Measurements from ENCODE around the gene CREB3L2.
"Not testable (repeated sequence)": the region's sequence is repeated elsewhere in the genome, so short reads cannot be mapped to it uniquely, and the experiment has no call there.

The CREB3L2 gene

DNA sequence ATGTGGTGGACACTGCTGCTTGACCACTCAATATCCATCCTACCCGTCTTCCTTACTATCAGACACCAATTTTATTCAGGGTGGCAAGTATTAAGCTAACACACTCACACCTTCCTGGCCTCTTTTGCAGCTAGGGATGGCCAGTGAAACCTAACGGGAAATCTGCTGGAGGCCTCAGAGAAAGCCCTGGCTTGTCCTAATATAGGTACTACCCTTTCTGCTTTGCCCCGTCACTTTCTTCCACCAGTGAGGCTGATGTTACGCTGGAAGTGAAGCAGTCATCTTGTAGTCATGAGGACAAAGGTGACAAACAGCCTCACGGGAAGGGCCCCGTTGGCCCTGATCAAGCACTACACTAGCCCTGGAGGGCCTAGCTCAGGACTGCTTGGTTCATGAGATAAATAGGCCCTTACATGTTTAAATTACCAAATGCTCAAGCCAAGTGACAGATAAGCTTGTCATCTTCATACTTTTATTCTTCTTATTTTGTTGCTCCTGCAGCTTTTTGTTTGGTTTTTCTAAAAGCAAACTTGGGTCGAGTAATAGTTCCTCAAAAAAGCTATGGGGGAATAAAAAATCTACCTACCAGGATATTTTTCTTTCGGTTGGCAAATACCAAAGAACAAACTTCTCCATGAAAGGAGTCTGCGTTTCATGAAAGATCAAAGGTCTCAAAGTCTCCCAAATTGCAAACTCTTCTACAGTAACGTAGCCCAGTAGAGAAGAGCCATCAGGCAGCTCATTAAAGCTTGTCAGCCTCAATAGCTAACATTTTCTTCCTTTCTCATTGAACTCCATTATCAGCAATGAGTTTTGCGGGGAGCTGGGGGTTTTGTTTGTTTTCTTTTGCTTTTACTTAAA is 17.5 kb downstream of the CREB3L2 start:
- peaks cover 50 to 61% of the 10 kb centered on the region in 2 donors for H3K4me1 ChIP-seq (ENCODE audit: control insufficient read depth in 1 of 2, insufficient read depth in 2 of 2, low read length in 2 of 2)
- no peaks in the 10 kb centered on the region for H3K27me3 ChIP-seq (ENCODE audit: control insufficient read depth in 1 of 2, insufficient read depth in 2 of 2, low read length in 2 of 2)
- no peak overlapping the region for H3K9ac ChIP-seq (ENCODE audit: low read depth in 1 of 2, low read length in 2 of 2)
- H3K9me3 ChIP-seq (ENCODE audit: control insufficient read depth in 1 of 2, low read length in 2 of 2), result peaks cover 3 to 8% of the 10 kb centered on the region in 2 donors
- H3K4me3 ChIP-seq (ENCODE audit: low read depth in 1 of 2, low read length in 2 of 2), result peak overlapping the region in 1 of 2 donors; percentile 15
- peaks cover 5 to 6% of the 10 kb centered on the region in 2 donors for H3K36me3 ChIP-seq (ENCODE audit: control insufficient read depth in 1 of 2, insufficient read depth in 2 of 2, low read length in 2 of 2)
- H3K27ac ChIP-seq (ENCODE audit: low read depth, low read length), result peak overlapping the region; percentile 10

DNA sequence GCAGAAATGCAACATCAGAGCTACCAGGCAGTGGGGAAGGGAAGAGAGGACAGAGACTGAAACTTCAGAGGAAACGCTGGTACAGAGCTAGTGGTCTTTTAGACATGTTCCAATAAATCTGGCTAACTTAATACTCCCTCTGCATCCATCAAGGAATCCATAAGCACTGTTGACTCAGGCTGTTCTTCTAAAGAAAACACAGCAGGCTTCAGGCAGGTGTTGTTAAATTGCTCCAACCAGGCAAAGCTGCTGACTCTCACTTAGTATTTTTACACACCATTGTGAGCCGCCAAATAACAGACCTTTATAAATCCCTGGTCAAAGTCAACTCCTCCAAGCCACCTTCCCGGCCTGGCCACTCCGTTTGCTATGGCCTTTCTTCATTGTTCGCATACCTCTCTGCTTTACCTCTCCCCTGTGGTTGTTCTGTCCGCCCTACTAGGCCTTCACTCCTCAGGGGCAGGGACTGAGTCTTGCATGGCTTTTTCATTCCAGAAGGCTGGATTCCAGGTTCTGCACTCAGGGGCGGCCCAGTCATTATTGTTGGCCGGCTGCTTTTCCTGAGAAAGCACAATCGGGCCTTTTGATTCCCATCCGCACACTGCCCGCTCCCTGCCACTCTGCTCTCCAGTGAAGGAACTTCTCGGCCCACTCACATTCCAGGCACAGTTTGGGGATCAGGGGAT is 18.4 kb downstream of the CREB3L2 start:
- no peak overlapping the region for H3K9ac ChIP-seq (ENCODE audit: low read depth in 1 of 2, low read length in 2 of 2)
- peak overlapping the region; percentile 10 for H3K27ac ChIP-seq (ENCODE audit: low read depth, low read length)
- H3K4me1 ChIP-seq (ENCODE audit: control insufficient read depth in 1 of 2, insufficient read depth in 2 of 2, low read length in 2 of 2), result peaks cover 55 to 67% of the 10 kb centered on the region in 2 donors
- peaks cover 3 to 8% of the 10 kb centered on the region in 2 donors for H3K9me3 ChIP-seq (ENCODE audit: control insufficient read depth in 1 of 2, low read length in 2 of 2)
- no peak overlapping the region for H3K4me3 ChIP-seq (ENCODE audit: low read depth in 1 of 2, low read length in 2 of 2)
- H3K27me3 ChIP-seq (ENCODE audit: control insufficient read depth in 1 of 2, insufficient read depth in 2 of 2, low read length in 2 of 2), result no peaks in the 10 kb centered on the region
- H3K36me3 ChIP-seq (ENCODE audit: control insufficient read depth in 1 of 2, insufficient read depth in 2 of 2, low read length in 2 of 2), result peaks cover 5 to 6% of the 10 kb centered on the region in 2 donors

DNA sequence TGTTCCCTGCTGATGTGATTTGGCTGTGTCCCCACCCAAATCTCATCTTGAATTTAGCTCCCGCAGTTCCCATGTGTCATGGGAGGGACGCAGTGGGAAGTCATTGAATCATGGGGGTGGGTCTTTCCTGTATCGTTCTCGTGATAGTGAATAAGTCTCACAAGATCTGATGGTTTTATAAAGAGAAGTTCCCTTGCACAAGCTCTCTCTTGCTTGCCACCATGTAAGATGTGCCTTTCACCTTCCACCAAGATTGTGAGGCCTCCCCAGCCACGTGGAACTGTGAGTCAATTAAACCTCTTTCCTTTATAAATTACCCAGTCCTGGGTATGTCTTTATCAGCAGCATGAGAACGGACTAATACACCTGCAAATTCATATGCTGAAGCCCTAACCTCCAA is 19.5 kb downstream of the CREB3L2 start:
- not testable (repeated sequence) for H3K4me3 ChIP-seq (ENCODE audit: low read depth in 1 of 2, low read length in 2 of 2); H3K9ac ChIP-seq (ENCODE audit: low read depth in 1 of 2, low read length in 2 of 2); H3K9me3 ChIP-seq (ENCODE audit: control insufficient read depth in 1 of 2, low read length in 2 of 2); H3K27me3 ChIP-seq (ENCODE audit: control insufficient read depth in 1 of 2, insufficient read depth in 2 of 2, low read length in 2 of 2); H3K27ac ChIP-seq (ENCODE audit: low read depth, low read length); H3K36me3 ChIP-seq (ENCODE audit: control insufficient read depth in 1 of 2, insufficient read depth in 2 of 2, low read length in 2 of 2)
- peaks cover 52 to 60% of the 10 kb centered on the region in 2 donors for H3K4me1 ChIP-seq (ENCODE audit: control insufficient read depth in 1 of 2, insufficient read depth in 2 of 2, low read length in 2 of 2)

DNA sequence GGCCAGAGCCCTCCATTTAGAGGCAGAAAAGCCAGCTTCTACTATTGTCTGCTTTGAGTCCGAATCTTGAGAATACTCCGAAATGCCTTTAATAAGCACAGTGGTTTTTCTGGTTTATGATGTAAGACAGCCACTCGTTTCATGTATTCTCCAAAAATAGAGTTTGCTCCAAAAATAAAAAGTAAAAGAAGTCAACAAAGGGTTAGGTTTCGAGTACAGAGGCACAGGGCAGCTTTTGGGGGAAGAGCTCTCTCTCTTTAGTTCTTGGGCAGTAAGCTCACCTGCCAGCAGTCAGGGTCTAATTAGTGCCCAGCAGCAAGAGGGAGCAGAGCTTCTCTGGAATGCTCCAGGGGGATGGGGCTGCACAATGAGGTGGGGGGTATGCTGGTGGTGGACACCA is 20.2 kb downstream of the CREB3L2 start:
- H3K9ac ChIP-seq (ENCODE audit: low read depth in 1 of 2, low read length in 2 of 2), result peak overlapping the region in 1 of 2 donors; percentile 19
- no peak overlapping the region for H3K27ac ChIP-seq (ENCODE audit: low read depth, low read length)
- H3K4me3 ChIP-seq (ENCODE audit: low read depth in 1 of 2, low read length in 2 of 2), result no peak overlapping the region

DNA sequence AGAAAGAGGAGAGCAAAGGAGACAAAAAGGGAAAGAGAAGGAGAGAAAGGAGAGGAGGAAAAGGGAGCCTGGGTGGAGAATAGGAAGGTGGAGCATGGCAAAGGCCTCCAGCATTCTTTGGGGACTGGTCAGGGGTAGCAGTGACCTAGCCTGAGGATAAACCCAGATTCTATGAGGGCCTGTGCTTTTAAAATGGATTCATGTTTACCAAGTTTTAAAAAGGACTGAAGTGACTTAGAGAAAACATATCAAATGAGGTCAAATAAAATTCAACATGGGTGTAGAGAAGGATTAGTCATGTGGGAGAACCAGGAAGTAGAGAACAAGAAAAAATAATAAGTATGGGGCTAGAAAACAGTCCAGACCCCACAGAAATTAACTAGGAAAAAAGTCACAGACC is 20.7 kb downstream of the CREB3L2 start:
- H3K27ac ChIP-seq (ENCODE audit: low read depth, low read length), result no peak overlapping the region
- no peaks in the 10 kb centered on the region for H3K27me3 ChIP-seq (ENCODE audit: control insufficient read depth in 1 of 2, insufficient read depth in 2 of 2, low read length in 2 of 2)
- H3K9ac ChIP-seq (ENCODE audit: low read depth in 1 of 2, low read length in 2 of 2), result peak overlapping the region in 1 of 2 donors; percentile 19
- H3K36me3 ChIP-seq (ENCODE audit: control insufficient read depth in 1 of 2, insufficient read depth in 2 of 2, low read length in 2 of 2), result peaks cover 5 to 6% of the 10 kb centered on the region in 2 donors
- peaks cover 3 to 8% of the 10 kb centered on the region in 2 donors for H3K9me3 ChIP-seq (ENCODE audit: control insufficient read depth in 1 of 2, low read length in 2 of 2)
- no peak overlapping the region for H3K4me3 ChIP-seq (ENCODE audit: low read depth in 1 of 2, low read length in 2 of 2)
- H3K4me1 ChIP-seq (ENCODE audit: control insufficient read depth in 1 of 2, insufficient read depth in 2 of 2, low read length in 2 of 2), result peaks cover 50 to 54% of the 10 kb centered on the region in 2 donors

More for the DNA sequence above, 20.2 kb downstream of the CREB3L2 start:
- H3K9me3 ChIP-seq (ENCODE audit: control insufficient read depth in 1 of 2, low read length in 2 of 2), result peaks cover 3 to 8% of the 10 kb centered on the region in 2 donors
- H3K4me1 ChIP-seq (ENCODE audit: control insufficient read depth in 1 of 2, insufficient read depth in 2 of 2, low read length in 2 of 2), result peaks cover 52 to 57% of the 10 kb centered on the region in 2 donors
- peaks cover 5 to 6% of the 10 kb centered on the region in 2 donors for H3K36me3 ChIP-seq (ENCODE audit: control insufficient read depth in 1 of 2, insufficient read depth in 2 of 2, low read length in 2 of 2)
- H3K27me3 ChIP-seq (ENCODE audit: control insufficient read depth in 1 of 2, insufficient read depth in 2 of 2, low read length in 2 of 2), result no peaks in the 10 kb centered on the region

DNA sequence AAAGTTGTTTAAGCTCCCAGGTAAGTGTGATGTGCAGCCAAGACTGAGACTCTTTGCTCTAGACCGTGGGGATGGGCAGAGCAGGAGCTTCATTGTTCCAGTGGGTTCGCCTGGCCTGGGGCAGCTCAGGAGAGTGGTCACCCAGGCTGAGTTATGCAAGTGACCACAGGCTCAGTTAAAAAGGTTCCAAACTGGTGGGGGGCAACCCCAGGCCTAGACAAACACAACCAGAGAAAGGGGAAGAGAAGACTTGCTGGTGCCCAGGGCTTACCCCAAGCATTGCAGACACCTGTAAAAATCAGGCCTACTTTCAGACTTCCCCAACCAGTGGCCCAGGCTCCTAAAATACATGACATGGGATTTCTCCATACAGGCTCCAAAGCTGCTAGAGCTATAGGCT is 21.6 kb downstream of the CREB3L2 start:
- Histone ChIP-seq H3K4me1 (ENCODE audit: control insufficient read depth in 1 of 2, insufficient read depth in 2 of 2, low read length in 2 of 2) (peaks cover 51 to 56% of the 10 kb centered on the region in 2 donors), H3K27ac (ENCODE audit: low read depth, low read length) (no peak overlapping the region), H3K36me3 (ENCODE audit: control insufficient read depth in 1 of 2, insufficient read depth in 2 of 2, low read length in 2 of 2) (peaks cover 5 to 6% of the 10 kb centered on the region in 2 donors), H3K4me3 (ENCODE audit: low read depth in 1 of 2, low read length in 2 of 2) (no peak overlapping the region), H3K9ac (ENCODE audit: low read depth in 1 of 2, low read length in 2 of 2) (no peak overlapping the region), H3K27me3 (ENCODE audit: control insufficient read depth in 1 of 2, insufficient read depth in 2 of 2, low read length in 2 of 2) (no peaks in the 10 kb centered on the region), H3K9me3 (ENCODE audit: control insufficient read depth in 1 of 2, low read length in 2 of 2) (peaks cover 3 to 8% of the 10 kb centered on the region in 2 donors)

DNA sequence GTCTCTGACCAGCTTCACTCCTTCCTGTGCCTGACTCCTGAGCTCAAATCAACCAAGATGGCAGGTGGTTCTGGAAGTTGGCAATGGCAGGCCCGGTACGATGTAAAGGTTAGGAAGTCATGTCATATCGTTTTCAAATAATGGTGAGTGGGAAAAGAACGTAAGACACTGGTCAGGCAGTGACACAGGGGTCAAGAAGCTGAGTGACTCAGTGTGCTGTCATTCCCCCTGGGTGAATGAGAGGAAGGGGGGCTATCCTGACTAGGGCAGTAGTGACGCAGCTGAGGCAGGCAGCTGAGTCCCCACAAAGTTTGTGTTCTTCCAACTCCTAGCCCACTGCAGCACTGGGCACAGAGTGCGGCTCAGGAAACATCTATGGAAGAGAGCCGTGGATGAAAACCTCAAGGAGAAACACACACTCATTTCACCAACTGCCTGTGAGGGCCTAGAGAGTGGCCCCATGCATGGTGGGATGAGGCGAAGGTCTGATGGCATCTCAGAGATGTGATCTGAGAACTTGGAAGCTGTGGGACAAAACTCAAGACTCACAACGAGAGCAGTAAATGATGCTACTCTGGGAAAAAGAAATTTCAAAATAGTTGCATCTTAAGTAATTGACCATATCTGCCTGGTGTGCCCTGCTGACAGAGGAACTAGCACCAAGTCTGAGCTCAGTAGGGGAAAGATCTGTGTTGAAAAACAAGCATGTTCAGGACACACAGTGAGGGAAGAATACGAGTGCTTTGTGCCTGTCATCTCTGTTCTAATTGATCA is 23.2 kb downstream of the CREB3L2 start:
- Histone ChIP-seq H3K4me3 (ENCODE audit: low read depth in 1 of 2, low read length in 2 of 2) (no peak overlapping the region), H3K36me3 (ENCODE audit: control insufficient read depth in 1 of 2, insufficient read depth in 2 of 2, low read length in 2 of 2) (peaks cover 5 to 6% of the 10 kb centered on the region in 2 donors), H3K4me1 (ENCODE audit: control insufficient read depth in 1 of 2, insufficient read depth in 2 of 2, low read length in 2 of 2) (peaks cover 46% of the 10 kb centered on the region in 2 donors), H3K9ac (ENCODE audit: low read depth in 1 of 2, low read length in 2 of 2) (no peak overlapping the region), H3K9me3 (ENCODE audit: control insufficient read depth in 1 of 2, low read length in 2 of 2) (peaks cover 3 to 8% of the 10 kb centered on the region in 2 donors), H3K27ac (ENCODE audit: low read depth, low read length) (peak overlapping the region; percentile 70), H3K27me3 (ENCODE audit: control insufficient read depth in 1 of 2, insufficient read depth in 2 of 2, low read length in 2 of 2) (no peaks in the 10 kb centered on the region)

DNA sequence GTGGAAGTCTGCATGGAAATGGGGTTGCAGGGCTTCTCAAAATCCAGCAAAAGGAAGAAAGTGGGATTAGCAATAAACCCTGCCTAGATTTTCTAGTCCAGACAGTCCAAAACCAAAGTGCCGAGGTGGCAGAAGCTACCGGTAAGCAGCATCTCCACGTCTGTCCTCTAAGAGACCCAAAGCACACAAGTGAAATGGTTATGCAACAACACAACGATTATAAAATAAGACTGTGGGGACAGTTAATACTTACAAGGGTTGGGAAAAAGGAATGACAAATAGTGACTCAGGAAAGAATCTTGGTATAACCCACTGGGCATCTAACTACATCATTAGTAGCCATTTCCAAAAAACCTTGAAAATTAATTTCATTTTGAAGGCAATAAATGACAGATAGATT is 24.7 kb downstream of the CREB3L2 start:
- Histone ChIP-seq H3K9ac (ENCODE audit: low read depth in 1 of 2, low read length in 2 of 2) (no peak overlapping the region), H3K27ac (ENCODE audit: low read depth, low read length) (no peak overlapping the region), H3K4me3 (ENCODE audit: low read depth in 1 of 2, low read length in 2 of 2) (no peak overlapping the region), H3K9me3 (ENCODE audit: control insufficient read depth in 1 of 2, low read length in 2 of 2) (no peaks in the 10 kb centered on the region), H3K4me1 (ENCODE audit: control insufficient read depth in 1 of 2, insufficient read depth in 2 of 2, low read length in 2 of 2) (peaks cover 38 to 46% of the 10 kb centered on the region in 2 donors), H3K36me3 (ENCODE audit: control insufficient read depth in 1 of 2, insufficient read depth in 2 of 2, low read length in 2 of 2) (no peaks in the 10 kb centered on the region), H3K27me3 (ENCODE audit: control insufficient read depth in 1 of 2, insufficient read depth in 2 of 2, low read length in 2 of 2) (no peaks in the 10 kb centered on the region)

DNA sequence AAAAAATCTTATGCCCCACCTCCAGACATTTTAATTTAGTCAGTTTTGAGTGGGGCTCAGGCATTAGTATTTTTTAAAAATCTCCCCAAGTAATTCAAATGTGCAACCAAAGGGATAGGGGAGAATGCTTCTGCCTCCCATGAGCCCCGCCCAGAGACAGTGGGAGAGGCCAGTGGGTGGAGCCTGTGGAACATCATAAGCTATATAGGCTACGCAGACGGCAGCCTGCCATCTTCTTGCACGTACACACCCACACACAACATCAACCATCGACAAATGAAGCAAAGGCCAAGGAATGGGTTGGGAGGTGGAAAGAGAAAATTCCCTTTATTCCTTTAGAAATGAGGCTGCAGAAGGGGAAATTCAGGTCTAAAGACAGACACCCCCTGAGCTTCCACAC is 25.2 kb downstream of the CREB3L2 start:
- Histone ChIP-seq H3K9me3 (ENCODE audit: control insufficient read depth in 1 of 2, low read length in 2 of 2) (no peaks in the 10 kb centered on the region), H3K27me3 (ENCODE audit: control insufficient read depth in 1 of 2, insufficient read depth in 2 of 2, low read length in 2 of 2) (no peaks in the 10 kb centered on the region), H3K27ac (ENCODE audit: low read depth, low read length) (no peak overlapping the region), H3K36me3 (ENCODE audit: control insufficient read depth in 1 of 2, insufficient read depth in 2 of 2, low read length in 2 of 2) (no peaks in the 10 kb centered on the region), H3K4me3 (ENCODE audit: low read depth in 1 of 2, low read length in 2 of 2) (no peak overlapping the region), H3K4me1 (ENCODE audit: control insufficient read depth in 1 of 2, insufficient read depth in 2 of 2, low read length in 2 of 2) (peaks cover 35 to 45% of the 10 kb centered on the region in 2 donors), H3K9ac (ENCODE audit: low read depth in 1 of 2, low read length in 2 of 2) (no peak overlapping the region)

Measured in duodenal mucosa (tissue), 2 donors.